ENCODE data around the gene CHST7.
"Not testable (repeated sequence)": the region's sequence is repeated elsewhere in the genome, so short reads cannot be mapped to it uniquely, and the experiment has no call there.

The CHST7 gene

DNA sequence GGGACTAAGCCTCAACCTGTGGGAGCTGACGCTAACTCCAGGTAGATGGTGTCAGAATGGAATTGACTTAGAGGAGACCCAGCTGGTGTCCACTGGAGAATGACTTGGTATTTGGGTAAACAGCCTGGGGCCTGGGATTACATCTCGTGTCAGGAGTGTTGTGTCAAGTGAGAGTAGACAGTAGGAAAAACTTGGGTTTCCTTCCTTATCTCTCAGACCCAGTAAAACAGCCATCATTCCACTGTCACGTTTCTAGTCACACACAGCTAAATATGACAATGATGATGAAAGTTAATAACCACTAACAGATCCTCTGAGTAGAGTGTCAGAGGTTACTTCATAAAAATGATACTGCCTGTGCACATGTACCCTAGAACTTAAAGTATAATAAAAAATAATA is 42.1 kb upstream of the CHST7 start:
- H3K36me3 ChIP-seq (ENCODE audit: control insufficient read depth in 1 of 2, insufficient read depth in 2 of 2, low read depth in 1 of 2, low read length in 2 of 2): peaks cover 4 to 6% of the 10 kb centered on the region in 2 experiments
- no peak overlapping the region for H3K4me3 ChIP-seq (ENCODE audit: insufficient read depth in 1 of 2, low read depth in 1 of 2, low read length in 2 of 2)
- DNase-seq: no peak
- H2BK15ac ChIP-seq (ENCODE audit: low read depth, poor library complexity, severe bottlenecking): no peak overlapping the region
- H3K14ac ChIP-seq (ENCODE audit: low read length in 2 of 2): no peak overlapping the region
- H2BK12ac ChIP-seq (ENCODE audit: low read length in 2 of 2): no peak overlapping the region
- no peak overlapping the region for H3K18ac ChIP-seq (ENCODE audit: low read depth in 1 of 2, low read length in 2 of 2)
- H2BK120ac ChIP-seq (ENCODE audit: low read depth, low read length): no peak overlapping the region
- 100% methylated on average over 1 of the region's 3 CpGs for WGBS
- H2AFZ ChIP-seq (ENCODE audit: low read depth, low read length): no peak overlapping the region
- H3K27me3 ChIP-seq (ENCODE audit: control insufficient read depth in 1 of 2, insufficient read depth in 1 of 2, low read length in 2 of 2): peaks cover 0 to 3% of the 10 kb centered on the region in 2 experiments
- H3K4me2 ChIP-seq (ENCODE audit: low read length, poor library complexity, severe bottlenecking): no peak overlapping the region
- H3K4ac ChIP-seq (ENCODE audit: low read depth in 1 of 2, low read length in 2 of 2): no peak overlapping the region
- no peak overlapping the region for H3K27ac ChIP-seq (ENCODE audit: low read length, poor library complexity, severe bottlenecking)
- H3K23ac ChIP-seq (ENCODE audit: low read length in 2 of 2): no peak overlapping the region
- no peak overlapping the region for H3K9ac ChIP-seq (ENCODE audit: low read length)
- no peak overlapping the region for H4K8ac ChIP-seq (ENCODE audit: low read length)
- H2AK5ac ChIP-seq (ENCODE audit: low read length, severe bottlenecking): no peak overlapping the region
- H2BK5ac ChIP-seq (ENCODE audit: low read depth, low read length, poor library complexity, severe bottlenecking): no peak overlapping the region
- no peak overlapping the region for H4K91ac ChIP-seq (ENCODE audit: low read length)
- H3K79me1 ChIP-seq (replicated peaks; ENCODE audit: low read length, poor library complexity, severe bottlenecking): no peaks in the 10 kb centered on the region
- H3K4me1 ChIP-seq (ENCODE audit: control insufficient read depth, insufficient read depth, low read depth, low read length): no peaks in the 10 kb centered on the region
- H3K9me3 ChIP-seq (ENCODE audit: control insufficient read depth, low read length): no peaks in the 10 kb centered on the region

DNA sequence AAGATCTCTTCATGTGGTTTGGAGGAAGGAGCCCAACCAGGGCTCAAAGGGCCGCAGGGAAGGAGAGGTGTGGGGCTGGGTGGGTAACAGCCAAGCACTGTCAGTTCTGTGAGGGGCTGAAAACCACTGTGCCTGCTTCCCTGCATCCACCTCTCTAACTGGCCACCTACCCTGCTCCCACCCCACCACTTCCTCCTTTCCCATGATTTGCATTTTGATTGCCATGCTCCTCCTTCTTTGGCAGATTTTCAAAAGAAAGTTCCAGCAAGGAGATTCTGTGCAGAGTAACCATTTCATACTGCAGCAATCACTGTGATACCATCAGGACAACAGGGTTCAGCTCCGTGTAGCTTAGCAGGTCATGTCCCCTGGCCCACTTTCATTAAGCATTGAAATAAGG is 30.1 kb upstream of the CHST7 start:
- Histone ChIP-seq H3K9me3 (ENCODE audit: control insufficient read depth, low read length) (no peaks in the 10 kb centered on the region), H3K4ac (ENCODE audit: low read depth in 1 of 2, low read length in 2 of 2) (no peak overlapping the region), H4K8ac (ENCODE audit: low read length) (no peak overlapping the region), H3K27me3 (ENCODE audit: control insufficient read depth in 1 of 2, insufficient read depth in 1 of 2, low read length in 2 of 2) (peaks cover 0 to 7% of the 10 kb centered on the region in 2 experiments), H3K4me3 (ENCODE audit: insufficient read depth in 1 of 2, low read depth in 1 of 2, low read length in 2 of 2) (no peak overlapping the region), H2BK5ac (ENCODE audit: low read depth, low read length, poor library complexity, severe bottlenecking) (no peak overlapping the region), H2BK15ac (ENCODE audit: low read depth, poor library complexity, severe bottlenecking) (no peak overlapping the region), H3K23ac (ENCODE audit: low read length in 2 of 2) (no peak overlapping the region), H3K18ac (ENCODE audit: low read depth in 1 of 2, low read length in 2 of 2) (no peak overlapping the region), H3K4me1 (ENCODE audit: control insufficient read depth, insufficient read depth, low read depth, low read length) (peaks cover 2% of the 10 kb centered on the region), H2BK120ac (ENCODE audit: low read depth, low read length) (no peak overlapping the region), H3K9ac (ENCODE audit: low read length) (no peak overlapping the region), H2AK5ac (ENCODE audit: low read length, severe bottlenecking) (no peak overlapping the region), H3K36me3 (ENCODE audit: control insufficient read depth in 1 of 2, insufficient read depth in 2 of 2, low read depth in 1 of 2, low read length in 2 of 2) (peaks cover 0 to 7% of the 10 kb centered on the region in 2 experiments), H3K14ac (ENCODE audit: low read length in 2 of 2) (no peak overlapping the region), H2BK12ac (ENCODE audit: low read length in 2 of 2) (no peak overlapping the region), H2AFZ (ENCODE audit: low read depth, low read length) (no peak overlapping the region), H4K91ac (ENCODE audit: low read length) (no peak overlapping the region), H3K27ac (ENCODE audit: low read length, poor library complexity, severe bottlenecking) (no peak overlapping the region), H3K79me1 (replicated peaks; ENCODE audit: low read length, poor library complexity, severe bottlenecking) (peaks cover 4% of the 10 kb centered on the region), H3K4me2 (ENCODE audit: low read length, poor library complexity, severe bottlenecking) (no peak overlapping the region)
- DNase-seq: no peak
- 100% methylated on average over 1 of the region's 2 CpGs for WGBS

DNA sequence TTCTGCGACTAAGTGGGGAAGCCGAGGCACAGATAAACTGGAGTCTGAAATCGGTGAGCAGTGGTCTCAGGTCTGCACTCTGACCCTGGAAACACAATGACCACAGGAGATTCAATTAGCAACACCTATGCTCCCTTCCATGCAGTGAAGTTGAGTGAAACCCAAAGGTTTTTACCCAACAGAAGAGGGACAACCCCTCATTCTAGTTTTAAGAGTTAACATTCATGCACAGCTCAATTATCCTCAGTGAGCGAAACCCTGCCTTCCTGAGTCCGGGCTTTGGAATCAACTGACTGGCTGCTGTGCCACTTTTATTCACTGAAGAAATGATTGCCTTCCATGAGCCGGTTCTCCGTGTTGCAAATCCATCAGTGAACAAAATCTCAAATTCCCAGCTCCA is 29.0 kb upstream of the CHST7 start:
- WGBS: 74% methylated on average over 7 of the region's 7 CpGs
- Histone ChIP-seq H3K4me3 (ENCODE audit: insufficient read depth in 1 of 2, low read depth in 1 of 2, low read length in 2 of 2) (peak overlapping the region in 1 of 2 experiments; percentile 86), H3K4me2 (ENCODE audit: low read length, poor library complexity, severe bottlenecking) (peak overlapping the region; percentile 63), H3K27ac (ENCODE audit: low read length, poor library complexity, severe bottlenecking) (peak overlapping the region; percentile 87), H3K9ac (ENCODE audit: low read length) (peak overlapping the region; percentile 97)
- not testable (repeated sequence) for H3K14ac ChIP-seq (ENCODE audit: low read length in 2 of 2); H2AK5ac ChIP-seq (ENCODE audit: low read length, severe bottlenecking); H3K4ac ChIP-seq (ENCODE audit: low read depth in 1 of 2, low read length in 2 of 2); H3K27me3 ChIP-seq (ENCODE audit: control insufficient read depth in 1 of 2, insufficient read depth in 1 of 2, low read length in 2 of 2); H3K23ac ChIP-seq (ENCODE audit: low read length in 2 of 2); H2AFZ ChIP-seq (ENCODE audit: low read depth, low read length); H3K9me3 ChIP-seq (ENCODE audit: control insufficient read depth, low read length); H3K18ac ChIP-seq (ENCODE audit: low read depth in 1 of 2, low read length in 2 of 2); H3K4me1 ChIP-seq (ENCODE audit: control insufficient read depth, insufficient read depth, low read depth, low read length); DNase-seq; H4K8ac ChIP-seq (ENCODE audit: low read length); H2BK120ac ChIP-seq (ENCODE audit: low read depth, low read length); H4K91ac ChIP-seq (ENCODE audit: low read length); H2BK12ac ChIP-seq (ENCODE audit: low read length in 2 of 2); H3K79me1 ChIP-seq (replicated peaks; ENCODE audit: low read length, poor library complexity, severe bottlenecking); H2BK5ac ChIP-seq (ENCODE audit: low read depth, low read length, poor library complexity, severe bottlenecking); H2BK15ac ChIP-seq (ENCODE audit: low read depth, poor library complexity, severe bottlenecking); H3K36me3 ChIP-seq (ENCODE audit: control insufficient read depth in 1 of 2, insufficient read depth in 2 of 2, low read depth in 1 of 2, low read length in 2 of 2)

DNA sequence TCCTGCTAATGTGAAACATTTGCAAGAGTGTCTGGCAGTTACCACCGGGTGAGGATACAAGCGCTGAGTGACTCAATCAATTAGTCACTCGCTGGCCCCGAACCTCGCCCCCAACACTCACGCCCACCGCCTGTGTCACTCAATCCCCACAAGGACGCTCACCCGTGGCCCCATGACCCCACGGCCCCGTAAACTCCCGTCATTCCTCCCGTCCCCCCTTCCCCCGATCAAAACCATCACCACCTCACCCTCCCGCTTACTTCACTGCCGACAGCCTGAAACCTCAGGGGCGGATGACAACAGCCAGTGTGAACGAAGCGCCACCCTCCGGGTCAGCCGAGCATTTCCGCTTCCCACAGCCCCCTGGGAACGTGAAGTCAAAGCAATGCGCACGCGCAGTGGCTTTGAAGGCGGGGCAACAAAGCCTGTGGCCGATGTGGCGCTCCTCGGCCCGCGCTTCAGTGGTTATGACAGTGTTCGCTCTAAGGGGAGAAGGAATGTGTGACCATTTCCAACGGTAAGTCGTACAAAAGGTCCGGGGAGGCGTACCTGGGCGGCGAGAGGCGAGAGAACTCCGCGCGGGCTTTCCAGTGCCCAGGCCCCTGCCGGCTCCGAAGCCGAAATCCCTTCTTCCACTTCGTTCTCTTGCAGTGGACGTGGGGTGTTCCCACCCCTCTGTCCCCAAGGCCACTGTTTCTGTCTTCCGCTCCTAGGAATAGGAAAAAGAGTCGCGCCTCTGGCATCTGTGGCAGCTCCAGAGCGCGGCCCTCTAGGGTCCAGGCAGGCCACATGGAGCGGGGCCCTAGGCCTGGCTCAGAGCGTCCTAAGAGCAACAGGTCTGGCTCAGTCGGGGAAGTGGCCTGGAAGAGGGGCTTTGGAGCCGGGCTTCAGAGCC is 28.2 kb upstream of the CHST7 start, which contains the start of gene ZNF674:
Gene ZNF674, minus strand, starts transcription at position 311 of the 895 bp plus-strand sequence. CDS start 3,334 bp downstream, outside the sequence.
- Histone ChIP-seq H2BK12ac (ENCODE audit: low read length in 2 of 2) (peak within 1 kb of the TSS in 1 of 2 experiments; percentile 63), H3K14ac (ENCODE audit: low read length in 2 of 2) (no peak within 1 kb of the TSS), H2BK5ac (ENCODE audit: low read depth, low read length, poor library complexity, severe bottlenecking) (peak within 1 kb of the TSS; percentile 67), H3K27me3 (ENCODE audit: control insufficient read depth in 1 of 2, insufficient read depth in 1 of 2, low read length in 2 of 2) (peaks cover 0 to 7% of the 10 kb centered on the region in 2 experiments), H3K4me3 (ENCODE audit: insufficient read depth in 1 of 2, low read depth in 1 of 2, low read length in 2 of 2) (peak within 1 kb of the TSS; percentile 71 to 86), H2AFZ (ENCODE audit: low read depth, low read length) (peak within 1 kb of the TSS; percentile 42), H3K4me1 (ENCODE audit: control insufficient read depth, insufficient read depth, low read depth, low read length) (peaks cover 2% of the 10 kb centered on the region), H3K4me2 (ENCODE audit: low read length, poor library complexity, severe bottlenecking) (peak within 1 kb of the TSS; percentile 70), H3K4ac (ENCODE audit: low read depth in 1 of 2, low read length in 2 of 2) (peak within 1 kb of the TSS in 1 of 2 experiments; percentile 51), H2BK15ac (ENCODE audit: low read depth, poor library complexity, severe bottlenecking) (no peak within 1 kb of the TSS), H2BK120ac (ENCODE audit: low read depth, low read length) (no peak within 1 kb of the TSS), H4K8ac (ENCODE audit: low read length) (peak within 1 kb of the TSS; percentile 27), H3K27ac (ENCODE audit: low read length, poor library complexity, severe bottlenecking) (peak within 1 kb of the TSS; percentile 87), H2AK5ac (ENCODE audit: low read length, severe bottlenecking) (no peak within 1 kb of the TSS), H3K79me1 (replicated peaks; ENCODE audit: low read length, poor library complexity, severe bottlenecking) (peaks cover 4% of the 10 kb centered on the region), H3K9me3 (ENCODE audit: control insufficient read depth, low read length) (no peaks in the 10 kb centered on the region), H4K91ac (ENCODE audit: low read length) (peak within 1 kb of the TSS; percentile 52), H3K9ac (ENCODE audit: low read length) (peak within 1 kb of the TSS; percentile 97), H3K18ac (ENCODE audit: low read depth in 1 of 2, low read length in 2 of 2) (peak within 1 kb of the TSS; percentile 75 to 76), H3K23ac (ENCODE audit: low read length in 2 of 2) (no peak within 1 kb of the TSS), H3K36me3 (ENCODE audit: control insufficient read depth in 1 of 2, insufficient read depth in 2 of 2, low read depth in 1 of 2, low read length in 2 of 2) (peaks cover 0 to 8% of the 10 kb centered on the region in 2 experiments)
- DNase-seq: peak; percentile 92
- 0% methylated on average over 42 of the region's 57 CpGs for WGBS
